Epithelial cell of umbilical artery (primary cell): ENCODE data around the gene CCNG2. TPM values are rescaled to one million over a fixed set of nuclear protein-coding genes. Genes with fewer than 3 reads are reported as not detected.

Experiments
- total RNA-seq: library from RNA; depleted of rRNA; stranded (reverse); fragments of >200 nt; gene quantifications from 2 replicates; pipeline ENCODE4 v1.2.3, GENCODE V29; 2014

CCNG2 gene
- total RNA-seq: 10.1 and 15.5 TPM in 2 replicates

GRCh38 chr4:77156912-77157858 lies at the start of gene CCNG2:
Gene CCNG2, plus strand, starts transcription at chr4:77157207. Its CDS starts 1,326 bp downstream, at chr4:77158533.

Other genes with a start within 250 kb of the CCNG2 start
- 125 and 175 TPM in 2 replicates for gene SEPTIN11, start 207.5 kb upstream of the CCNG2 start, total RNA-seq
- gene CCNI, start 81.2 kb upstream of the CCNG2 start, total RNA-seq: 70.4 and 85.8 TPM in 2 replicates